HL-60/S4 treated with retinoic acid at 250 ng/mL for 4 days and 3 days (cell line): ENCODE results near the gene RXFP4.
"Not testable (repeated sequence)": the region's sequence is repeated elsewhere in the genome, so short reads cannot be mapped to it uniquely, and the experiment has no call there.

Source experiments
- in situ Hi-C: fragments of 300-500 bp; cut with MboI; formaldehyde crosslinking; loops from 2 replicates; pipeline ENCODE4 v1.7.0; 2022; ENCODE audit warnings: low sequenced_read_pairs

Gene RXFP4

GRCh38 chr1:155940993-155941844 lies at the start of gene RXFP4:
Gene RXFP4 (plus strand): TSS chr1:155941638. CDS start chr1:155941710, 72 bp downstream.
- in situ Hi-C loops: no loop called here

- in situ Hi-C loops: no loop called here
Measured at GRCh38 chr1:155892796-155893195, 48.6 kb upstream of the RXFP4 start.

GRCh38 chr1:155893389-155894142 lies 47.9 kb upstream of the RXFP4 start:
- in situ Hi-C loops: no loop called here

GRCh38 chr1:155895617-155896016 lies 45.8 kb upstream of the RXFP4 start:
- in situ Hi-C loops: not testable (repeated sequence)

GRCh38 chr1:155896476-155896875 lies 45.0 kb upstream of the RXFP4 start:
- in situ Hi-C loops: not testable (repeated sequence)

- in situ Hi-C loops: no loop called here
Measured at GRCh38 chr1:155897746-155898145, 43.7 kb upstream of the RXFP4 start.

- in situ Hi-C loops: no loop called here
Measured at GRCh38 chr1:155898888-155899287, 42.5 kb upstream of the RXFP4 start.

- in situ Hi-C loops: no loop called here
Measured at GRCh38 chr1:155899683-155900082, 41.8 kb upstream of the RXFP4 start.

- in situ Hi-C loops: no loop called here
Measured at GRCh38 chr1:155900161-155900560, 41.3 kb upstream of the RXFP4 start.

- in situ Hi-C loops: no loop called here
Measured at GRCh38 chr1:155904261-155904660, 37.2 kb upstream of the RXFP4 start.

GRCh38 chr1:155909894-155910293 lies 31.5 kb upstream of the RXFP4 start:
- in situ Hi-C loops: no loop called here

- in situ Hi-C loops: no loop called here
Measured at GRCh38 chr1:155910621-155911121, 30.8 kb upstream of the RXFP4 start.

- in situ Hi-C loops: no loop called here
Measured at GRCh38 chr1:155911156-155912055, 30.0 kb upstream of the RXFP4 start, which contains the start of gene RIT1. Gene RIT1 (minus strand): TSS chr1:155911349. CDS start chr1:155910761, 588 bp downstream.

- in situ Hi-C loops: no loop called here
Measured at GRCh38 chr1:155912056-155912536, 29.3 kb upstream of the RXFP4 start.

GRCh38 chr1:155913969-155914757 lies 27.3 kb upstream of the RXFP4 start:
- in situ Hi-C loops: no loop called here

GRCh38 chr1:155918660-155919059 lies 22.8 kb upstream of the RXFP4 start:
- in situ Hi-C loops: no loop called here

GRCh38 chr1:155919801-155920200 lies 21.6 kb upstream of the RXFP4 start:
- in situ Hi-C loops: no loop called here

GRCh38 chr1:155920717-155921116 lies 20.7 kb upstream of the RXFP4 start:
- in situ Hi-C loops: no loop called here

- in situ Hi-C loops: no loop called here
Measured at GRCh38 chr1:155925506-155925905, 15.9 kb upstream of the RXFP4 start.

GRCh38 chr1:155929057-155929456 lies 12.4 kb upstream of the RXFP4 start:
- in situ Hi-C loops: no loop called here
